A549 (cell line): Measurements from ENCODE around the gene TMEM191C.
"Not testable (repeated sequence)": the region's sequence is repeated elsewhere in the genome, so short reads cannot be mapped to it uniquely, and the experiment has no call there.

ENCODE experiments used
- CTCF ChIP-seq: fragments of >200 bp; sonication (Bioruptor Twin); formaldehyde crosslinking; IDR thresholded peaks from 3 replicates; pipeline ENCODE4 v1.5.1; 2016
- MYC ChIP-seq: IDR thresholded peaks from 2 replicates; pipeline ENCODE4 v1.6.1; 2012; ENCODE audit warnings: mild to moderate bottlenecking, inconsistent platforms, low read length, improper control_type of control experiment, borderline replicate concordance

- not testable (repeated sequence) for TF ChIP-seq CTCF, MYC
Observed at GRCh38 chr22:21484039-21484438, 16.9 kb downstream of the TMEM191C start.
